Measurements from ENCODE around the gene METTL6.
"Not testable (repeated sequence)": the region's sequence is repeated elsewhere in the genome, so short reads cannot be mapped to it uniquely, and the experiment has no call there.

- TF ChIP-seq CTCF, EP300 (IDR thresholded peaks at IDR 0.05): not testable (repeated sequence)
These were observed 39.0 kb downstream of the METTL6 start for GRCh38 chr3:15388335-15388734.
